Hepatocyte (in vitro differentiated cells): ENCODE results near the gene ACO2.
A peak's percentile ranks its signal among the peaks of the same experiment; 100 is the strongest.

Source experiments
- EZH2 ChIP-seq: fragments of 200-600 bp; sonication (generic); IDR thresholded peaks from 2 replicates; pipeline ENCODE4 v1.6.1; 2016; ENCODE audit warnings: antibody characterized with exemption, mild to moderate bottlenecking, borderline replicate concordance
- EZH2phosphoT487 ChIP-seq: fragments of 200-600 bp; sonication (generic); IDR thresholded peaks from one replicate; pipeline ENCODE4 v1.6.1; 2018; ENCODE audit warnings: antibody characterized with exemption, mild to moderate bottlenecking, low read depth, moderate library complexity; ENCODE audit not compliant: unreplicated experiment, severe bottlenecking
- TF ChIP-seq, protein P1 (sequence below): fragments of 200-600 bp; sonication (generic); IDR thresholded peaks from 2 replicates; pipeline ENCODE4 v1.5.1; 2016; ENCODE audit warnings: antibody characterized with exemption, mild to moderate bottlenecking; ENCODE audit not compliant: poor library complexity

DNA sequence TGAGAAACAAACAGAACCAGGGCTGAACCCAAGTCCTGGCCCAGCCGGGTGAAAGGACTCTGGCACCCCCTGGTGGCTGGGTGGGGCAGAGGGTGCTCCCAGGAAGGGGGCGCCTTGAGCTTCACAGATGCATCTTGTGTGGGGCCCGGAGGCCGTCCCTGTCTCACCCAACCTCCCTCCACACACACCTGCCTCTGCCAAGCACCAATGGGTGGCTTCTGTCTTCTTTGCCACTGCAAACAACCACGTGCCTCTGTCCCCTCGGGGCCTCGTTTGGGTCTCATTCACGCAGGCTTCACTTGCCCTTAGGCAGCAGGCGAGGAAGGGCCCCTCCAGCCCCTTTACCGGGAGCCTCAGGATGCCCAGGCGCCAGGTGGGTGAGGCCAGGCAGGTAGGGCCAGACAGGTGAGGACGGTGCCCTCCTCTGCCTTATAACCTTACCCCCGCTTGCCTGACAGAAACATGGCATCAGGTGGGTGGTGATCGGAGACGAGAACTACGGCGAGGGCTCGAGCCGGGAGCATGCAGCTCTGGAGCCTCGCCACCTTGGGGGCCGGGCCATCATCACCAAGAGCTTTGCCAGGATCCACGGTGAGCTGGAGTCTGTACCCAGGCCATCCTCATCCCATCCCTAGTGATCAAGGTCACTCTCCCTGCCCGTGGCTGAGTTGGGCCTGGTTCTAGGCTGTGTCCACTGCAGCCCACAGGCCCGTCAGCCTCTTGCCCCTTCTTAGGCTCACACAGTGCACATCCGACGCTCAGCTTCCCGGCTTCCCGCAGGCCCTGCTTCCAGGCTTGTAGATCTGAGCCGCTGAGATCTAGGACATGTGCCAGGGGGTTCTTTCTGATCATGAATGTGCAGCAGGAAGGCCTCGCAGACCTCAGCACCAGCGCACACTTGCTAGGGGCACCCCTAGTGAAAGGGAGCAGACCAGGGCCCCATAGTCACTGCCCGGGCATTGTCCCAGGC is 58.2 kb downstream of the ACO2 start:
- TF ChIP-seq, protein P1, sequence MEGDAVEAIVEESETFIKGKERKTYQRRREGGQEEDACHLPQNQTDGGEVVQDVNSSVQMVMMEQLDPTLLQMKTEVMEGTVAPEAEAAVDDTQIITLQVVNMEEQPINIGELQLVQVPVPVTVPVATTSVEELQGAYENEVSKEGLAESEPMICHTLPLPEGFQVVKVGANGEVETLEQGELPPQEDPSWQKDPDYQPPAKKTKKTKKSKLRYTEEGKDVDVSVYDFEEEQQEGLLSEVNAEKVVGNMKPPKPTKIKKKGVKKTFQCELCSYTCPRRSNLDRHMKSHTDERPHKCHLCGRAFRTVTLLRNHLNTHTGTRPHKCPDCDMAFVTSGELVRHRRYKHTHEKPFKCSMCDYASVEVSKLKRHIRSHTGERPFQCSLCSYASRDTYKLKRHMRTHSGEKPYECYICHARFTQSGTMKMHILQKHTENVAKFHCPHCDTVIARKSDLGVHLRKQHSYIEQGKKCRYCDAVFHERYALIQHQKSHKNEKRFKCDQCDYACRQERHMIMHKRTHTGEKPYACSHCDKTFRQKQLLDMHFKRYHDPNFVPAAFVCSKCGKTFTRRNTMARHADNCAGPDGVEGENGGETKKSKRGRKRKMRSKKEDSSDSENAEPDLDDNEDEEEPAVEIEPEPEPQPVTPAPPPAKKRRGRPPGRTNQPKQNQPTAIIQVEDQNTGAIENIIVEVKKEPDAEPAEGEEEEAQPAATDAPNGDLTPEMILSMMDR, result peak; percentile 55
- no peak for TF ChIP-seq EZH2phosphoT487
- no peak for TF ChIP-seq EZH2
